Gastrocnemius medialis (tissue), 4 donors: Measurements from ENCODE around the gene GMPS.

Source experiments
- POLR2A ChIP-seq, 2 donors: fragments of 450-650 bp; IDR thresholded peaks; one replicate each; pipeline ENCODE4 v1.6.1; 2017; ENCODE audit warnings: antibody characterized with exemption in 2 of 2, mild to moderate bottlenecking in 2 of 2, moderate library complexity in 2 of 2
- TF ChIP-seq, protein P1 (sequence below), 5 experiments: fragments of 450-650 bp in 3 of 5; fragments of 200-600 bp in 2 of 5; sonication (generic) in 2 of 5; IDR thresholded peaks in 4 of 5; conservative IDR thresholded peaks in 1 of 5; 1 replicate in 4 of 5; 2 replicates in 1 of 5; pipeline ENCODE4 v1.5.1; 2016 to 2019; ENCODE audit warnings: antibody characterized with exemption in 5 of 5, mild to moderate bottlenecking in 3 of 5, moderate library complexity in 3 of 5

DNA sequence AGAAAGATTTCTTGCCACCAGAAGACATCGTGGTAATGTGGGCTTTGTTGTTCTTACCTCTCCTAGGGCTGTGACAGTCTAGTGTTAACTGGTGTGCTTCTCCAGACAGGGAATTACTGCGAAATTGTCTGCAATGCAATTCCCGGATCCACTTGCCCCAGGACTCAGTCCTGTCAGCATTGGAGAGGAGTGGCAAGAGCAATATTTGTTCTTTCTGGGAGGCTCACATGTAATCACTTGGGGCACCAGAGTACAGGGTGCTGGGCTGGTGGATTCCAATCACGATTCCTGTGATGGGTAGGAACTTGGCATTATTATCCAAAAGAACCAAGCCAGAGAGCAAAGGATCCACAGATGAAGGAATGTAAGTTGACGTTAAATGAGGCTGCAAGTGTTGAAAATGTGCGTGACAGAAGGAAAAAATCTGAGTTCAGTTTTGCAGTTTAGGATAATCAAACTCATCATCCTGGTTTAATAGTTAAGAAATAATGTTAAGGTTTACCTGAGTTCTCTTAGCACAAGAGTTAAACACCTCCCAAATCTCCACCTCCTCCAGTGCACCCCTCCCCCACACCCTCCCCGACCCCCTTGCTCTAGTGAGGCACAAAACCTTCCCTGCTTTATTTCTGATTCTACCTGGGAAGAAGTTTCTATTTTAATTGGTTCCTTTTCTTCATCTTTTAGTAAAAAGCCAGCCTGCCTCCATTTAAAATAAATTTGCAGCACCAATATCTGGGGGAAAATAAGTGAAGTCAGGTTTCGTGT, 79.2 kb downstream of the GMPS start:
- TF ChIP-seq, protein P1, sequence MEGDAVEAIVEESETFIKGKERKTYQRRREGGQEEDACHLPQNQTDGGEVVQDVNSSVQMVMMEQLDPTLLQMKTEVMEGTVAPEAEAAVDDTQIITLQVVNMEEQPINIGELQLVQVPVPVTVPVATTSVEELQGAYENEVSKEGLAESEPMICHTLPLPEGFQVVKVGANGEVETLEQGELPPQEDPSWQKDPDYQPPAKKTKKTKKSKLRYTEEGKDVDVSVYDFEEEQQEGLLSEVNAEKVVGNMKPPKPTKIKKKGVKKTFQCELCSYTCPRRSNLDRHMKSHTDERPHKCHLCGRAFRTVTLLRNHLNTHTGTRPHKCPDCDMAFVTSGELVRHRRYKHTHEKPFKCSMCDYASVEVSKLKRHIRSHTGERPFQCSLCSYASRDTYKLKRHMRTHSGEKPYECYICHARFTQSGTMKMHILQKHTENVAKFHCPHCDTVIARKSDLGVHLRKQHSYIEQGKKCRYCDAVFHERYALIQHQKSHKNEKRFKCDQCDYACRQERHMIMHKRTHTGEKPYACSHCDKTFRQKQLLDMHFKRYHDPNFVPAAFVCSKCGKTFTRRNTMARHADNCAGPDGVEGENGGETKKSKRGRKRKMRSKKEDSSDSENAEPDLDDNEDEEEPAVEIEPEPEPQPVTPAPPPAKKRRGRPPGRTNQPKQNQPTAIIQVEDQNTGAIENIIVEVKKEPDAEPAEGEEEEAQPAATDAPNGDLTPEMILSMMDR (IDR thresholded peaks at IDR 0.05 in 4 of 5, conservative IDR thresholded peaks at IDR 0.05 in 1 of 5), result no peak
- TF ChIP-seq POLR2A (IDR thresholded peaks at IDR 0.05), result no peak
